AG04449 (cell line): ENCODE results near the gene CLHC1.

Source experiments
- CTCF ChIA-PET: fragments of 350-600 bp; formaldehyde crosslinking; extraction: SDS; loops from one replicate; lab custom pipeline; 2021; ENCODE audit warnings: antibody characterized with exemption; lab: Yijun Ruan, JAX
- POLR2A ChIA-PET: fragments of 400-600, 350-600 bp; formaldehyde crosslinking; extraction: SDS; loops from one replicate; lab custom pipeline; 2020; ENCODE audit warnings: antibody characterized with exemption, inconsistent platforms; lab: Yijun Ruan, JAX
- DNase-seq: peaks from one replicate; pipeline ENCODE4 v3.0.0-alpha.2; 2010; ENCODE audit warnings: low read depth, low spot score
- H3K4me3 ChIP-seq: 2 replicates; pipeline ENCODE4 v1.5.1; 2011; ENCODE audit warnings: low read depth, mild to moderate bottlenecking, control low read depth, low read length
- TF ChIP-seq, protein P1 (sequence below): IDR thresholded peaks from one replicate; pipeline ENCODE4 v1.5.1; 2011; ENCODE audit warnings: mild to moderate bottlenecking, moderate library complexity, low read length, control low read depth, inconsistent platforms; ENCODE audit not compliant: insufficient read depth; ENCODE audit errors: missing control alignments

Gene CLHC1

GRCh38 chr2:55164534-55165480 lies 67.3 kb downstream of the CLHC1 start:
- CTCF ChIA-PET: interaction anchor here (0.9 to 9.5 kb wide), 9 partner anchors 11 to 265 kb away, joined by 3 to 109 read pairs (median 6); partner anchors contain the start of gene RTN4
- H3K4me3 ChIP-seq: no peak overlapping the region
- POLR2A ChIA-PET: interaction anchor here (0.5 to 8.8 kb wide), 5 partner anchors 9 to 115 kb away, joined by 3 to 84 read pairs (median 3); partner anchors contain the start of gene RTN4
- TF ChIP-seq, protein P1, sequence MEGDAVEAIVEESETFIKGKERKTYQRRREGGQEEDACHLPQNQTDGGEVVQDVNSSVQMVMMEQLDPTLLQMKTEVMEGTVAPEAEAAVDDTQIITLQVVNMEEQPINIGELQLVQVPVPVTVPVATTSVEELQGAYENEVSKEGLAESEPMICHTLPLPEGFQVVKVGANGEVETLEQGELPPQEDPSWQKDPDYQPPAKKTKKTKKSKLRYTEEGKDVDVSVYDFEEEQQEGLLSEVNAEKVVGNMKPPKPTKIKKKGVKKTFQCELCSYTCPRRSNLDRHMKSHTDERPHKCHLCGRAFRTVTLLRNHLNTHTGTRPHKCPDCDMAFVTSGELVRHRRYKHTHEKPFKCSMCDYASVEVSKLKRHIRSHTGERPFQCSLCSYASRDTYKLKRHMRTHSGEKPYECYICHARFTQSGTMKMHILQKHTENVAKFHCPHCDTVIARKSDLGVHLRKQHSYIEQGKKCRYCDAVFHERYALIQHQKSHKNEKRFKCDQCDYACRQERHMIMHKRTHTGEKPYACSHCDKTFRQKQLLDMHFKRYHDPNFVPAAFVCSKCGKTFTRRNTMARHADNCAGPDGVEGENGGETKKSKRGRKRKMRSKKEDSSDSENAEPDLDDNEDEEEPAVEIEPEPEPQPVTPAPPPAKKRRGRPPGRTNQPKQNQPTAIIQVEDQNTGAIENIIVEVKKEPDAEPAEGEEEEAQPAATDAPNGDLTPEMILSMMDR: no peak
- DNase-seq: no peak

DNA sequence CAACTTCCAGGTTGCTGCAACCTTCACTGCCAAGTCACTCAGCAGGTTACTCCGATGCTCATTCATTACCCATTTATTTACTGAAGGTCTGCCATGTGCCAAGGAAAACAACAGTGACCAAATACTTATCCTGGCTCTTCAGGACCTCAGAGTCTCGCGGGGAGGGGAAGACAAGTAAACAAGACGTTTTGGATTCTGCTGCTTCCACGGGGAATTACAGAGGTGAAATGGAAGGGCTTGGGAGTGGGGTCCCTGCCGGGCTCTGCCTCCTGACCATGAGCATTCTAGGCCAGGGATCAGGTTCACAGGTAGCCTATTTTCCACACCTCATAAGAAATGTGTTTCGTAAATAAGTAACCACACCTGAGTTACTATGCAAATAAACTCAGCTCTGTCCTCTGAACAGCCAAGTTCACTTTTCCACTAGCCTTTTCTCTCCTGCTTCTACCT lies 68.1 kb downstream of the CLHC1 start:
- TF ChIP-seq, protein P1: no peak
- CTCF ChIA-PET: interaction anchor here (0.9 to 9.5 kb wide), 8 partner anchors 12 to 265 kb away, joined by 3 to 109 read pairs (median 10); partner anchors contain the start of gene RTN4
- POLR2A ChIA-PET: interaction anchor here (8.8 kb wide), 1 partner anchor 114 kb away, joined by 84 read pairs; the partner anchor contains the start of gene RTN4

DNA sequence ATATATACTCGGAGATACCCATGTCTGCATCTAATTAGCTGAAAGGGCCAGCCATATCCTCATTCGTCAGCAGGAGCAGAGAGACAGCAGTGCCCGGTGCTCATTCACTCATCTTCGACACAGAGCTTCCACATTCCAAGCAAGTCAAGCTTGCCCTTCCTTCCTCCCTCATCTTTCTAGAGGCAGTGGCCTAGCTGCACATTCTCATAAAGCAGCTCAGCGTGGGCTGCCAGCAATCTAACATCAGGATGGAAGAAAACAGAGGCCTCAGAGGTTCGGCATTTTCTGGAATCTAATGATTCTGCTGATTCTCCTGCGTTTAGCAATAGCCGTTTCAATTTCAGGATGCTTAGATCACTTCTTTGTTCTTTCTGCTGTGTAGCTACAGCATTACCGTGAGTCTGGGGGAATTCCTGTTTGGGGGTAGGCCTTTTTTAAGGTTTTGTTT lies 68.8 kb downstream of the CLHC1 start:
- ChIA-PET POLR2A (interaction anchor here (0.9 to 8.8 kb wide), 5 partner anchors 51 to 134 kb away, joined by 3 to 84 read pairs (median 4); partner anchors contain the start of gene RTN4), CTCF (interaction anchor here (0.7 to 9.5 kb wide), 9 partner anchors 12 to 264 kb away, joined by 3 to 109 read pairs (median 9); partner anchors contain the start of gene RTN4)
- no peak overlapping the region for H3K4me3 ChIP-seq
- TF ChIP-seq, protein P1: no peak
- peak; percentile 82 for DNase-seq

More for the DNA sequence above, 68.1 kb downstream of the CLHC1 start:
- H3K4me3 ChIP-seq: no peak overlapping the region
- no peak for DNase-seq

DNA sequence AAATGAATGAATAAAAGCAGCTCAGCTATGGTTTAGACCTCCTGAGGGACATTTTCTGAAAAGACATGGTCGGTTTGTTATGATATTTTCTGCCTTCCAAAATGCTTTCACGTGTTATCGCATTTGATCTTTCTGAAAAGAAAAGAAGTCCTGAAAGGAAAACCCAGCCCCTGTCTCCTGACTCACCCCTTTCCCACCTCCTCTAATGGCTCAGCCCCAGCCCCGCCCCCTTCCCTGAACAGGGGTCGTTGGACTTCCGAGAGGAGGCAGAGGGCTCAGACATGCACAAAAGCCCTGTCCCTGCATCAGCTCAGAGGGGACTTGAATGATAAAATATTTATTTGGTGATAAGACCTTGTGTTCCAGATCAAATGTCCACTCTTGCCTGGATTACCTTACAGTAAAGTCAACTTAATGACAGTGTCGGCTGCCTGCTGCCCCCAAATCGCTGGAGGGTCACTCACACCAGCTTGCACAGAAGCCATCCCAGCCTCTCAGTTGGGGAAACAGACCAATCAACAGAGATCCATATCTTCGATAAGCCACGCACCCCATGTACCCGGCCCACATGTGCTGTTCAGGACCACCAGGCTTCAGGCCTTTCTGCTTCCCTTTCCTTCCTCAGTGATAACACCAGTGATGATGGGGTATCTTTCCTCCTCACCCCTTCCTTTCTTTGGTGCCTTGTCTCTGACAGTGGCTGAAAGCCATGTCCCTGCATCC lies 69.6 kb downstream of the CLHC1 start:
- TF ChIP-seq, protein P1: no peak
- ChIA-PET POLR2A (interaction anchor here (0.6 to 8.8 kb wide), 6 partner anchors 50 to 133 kb away, joined by 3 to 84 read pairs (median 4); partner anchors contain the start of gene RTN4), CTCF (interaction anchor here (1.1 to 9.5 kb wide), 8 partner anchors 12 to 263 kb away, joined by 3 to 109 read pairs (median 8); partner anchors contain the start of gene RTN4)

DNA sequence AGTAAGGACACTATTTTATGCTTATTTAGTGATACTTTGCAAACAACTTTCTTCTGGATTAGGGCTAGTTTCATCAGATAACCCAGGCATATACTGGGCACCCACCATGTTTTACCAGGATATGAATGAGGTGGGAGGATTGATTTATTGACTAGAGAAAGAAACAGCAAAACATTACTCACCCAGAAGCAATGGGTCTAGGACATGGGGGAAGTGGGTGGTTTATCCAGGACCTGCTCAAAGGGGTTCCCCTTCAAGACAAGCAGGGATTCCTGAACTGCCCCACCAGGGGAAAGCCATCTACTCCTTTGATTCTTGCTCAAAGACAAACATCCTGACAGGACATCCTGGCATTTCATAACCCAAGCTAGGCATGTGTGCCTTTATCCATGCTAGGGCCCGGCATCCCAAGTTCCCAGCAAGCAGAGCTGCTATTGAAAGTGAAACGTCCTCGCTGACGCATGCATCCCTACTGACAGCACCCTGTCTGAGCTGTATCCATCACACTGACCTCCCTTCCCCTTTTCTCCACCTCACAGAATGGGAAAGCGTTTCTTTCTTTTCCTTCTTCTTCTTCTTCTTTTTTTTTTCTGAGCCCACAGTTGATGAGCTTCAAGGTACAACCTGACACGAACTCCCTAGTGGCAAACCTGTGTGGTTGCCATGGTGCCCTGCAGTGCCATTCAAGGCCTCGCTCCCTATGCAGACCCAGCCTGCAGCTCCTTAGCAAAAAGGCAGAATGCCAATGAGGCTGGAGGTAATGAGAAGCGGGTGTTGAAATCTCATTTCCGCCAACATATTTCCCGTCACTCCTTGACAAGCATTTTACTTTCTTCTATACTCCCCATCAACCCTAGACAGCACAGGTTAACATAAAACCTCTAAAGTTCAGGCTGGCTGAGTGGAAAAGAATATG lies 70.5 kb downstream of the CLHC1 start:
- TF ChIP-seq, protein P1: no peak
- no peak overlapping the region for H3K4me3 ChIP-seq
- ChIA-PET CTCF (interaction anchor here (0.8 to 3.1 kb wide), 6 partner anchors 9 to 262 kb away, joined by 3 to 13 read pairs (median 4); no protein-coding TSS in a partner anchor), POLR2A (interaction anchor here (0.6 to 8.8 kb wide), 2 partner anchors 68 to 112 kb away, joined by 3 to 84 read pairs; partner anchors contain the start of gene RTN4)
- no peak for DNase-seq

More for the DNA sequence above, 69.6 kb downstream of the CLHC1 start:
- DNase-seq: no peak
- H3K4me3 ChIP-seq: no peak overlapping the region
